Fibroblast of upper back skin (primary cell): ENCODE data around the gene ATP8B3.
"Not testable (repeated sequence)": the region's sequence is repeated elsewhere in the genome, so short reads cannot be mapped to it uniquely, and the experiment has no call there.

Source experiments
- DNase-seq: peaks from one replicate; pipeline ENCODE4 v3.0.0-alpha.2; 2013

The ATP8B3 gene

DNA sequence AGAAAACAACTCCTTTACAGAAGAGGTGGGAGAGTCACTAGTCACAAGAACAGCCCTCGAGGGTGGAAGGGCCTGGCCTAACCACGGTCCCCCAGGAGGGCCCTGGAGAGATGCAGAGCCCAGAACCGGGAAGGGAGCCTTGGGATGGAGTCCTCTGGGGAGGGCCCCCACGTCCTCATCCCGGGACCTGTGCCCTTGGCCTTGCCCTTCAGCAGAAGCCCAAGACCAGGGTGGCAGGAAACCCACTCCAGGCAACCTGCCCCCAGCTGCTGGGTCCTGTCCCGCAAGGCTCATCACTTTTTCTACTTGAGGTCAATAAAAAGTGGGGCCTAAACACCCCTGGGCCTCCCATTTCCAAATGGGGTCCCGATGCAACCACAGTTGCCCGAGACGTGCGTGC lies 2.3 kb upstream of the ATP8B3 start:
- no peak for DNase-seq

DNA sequence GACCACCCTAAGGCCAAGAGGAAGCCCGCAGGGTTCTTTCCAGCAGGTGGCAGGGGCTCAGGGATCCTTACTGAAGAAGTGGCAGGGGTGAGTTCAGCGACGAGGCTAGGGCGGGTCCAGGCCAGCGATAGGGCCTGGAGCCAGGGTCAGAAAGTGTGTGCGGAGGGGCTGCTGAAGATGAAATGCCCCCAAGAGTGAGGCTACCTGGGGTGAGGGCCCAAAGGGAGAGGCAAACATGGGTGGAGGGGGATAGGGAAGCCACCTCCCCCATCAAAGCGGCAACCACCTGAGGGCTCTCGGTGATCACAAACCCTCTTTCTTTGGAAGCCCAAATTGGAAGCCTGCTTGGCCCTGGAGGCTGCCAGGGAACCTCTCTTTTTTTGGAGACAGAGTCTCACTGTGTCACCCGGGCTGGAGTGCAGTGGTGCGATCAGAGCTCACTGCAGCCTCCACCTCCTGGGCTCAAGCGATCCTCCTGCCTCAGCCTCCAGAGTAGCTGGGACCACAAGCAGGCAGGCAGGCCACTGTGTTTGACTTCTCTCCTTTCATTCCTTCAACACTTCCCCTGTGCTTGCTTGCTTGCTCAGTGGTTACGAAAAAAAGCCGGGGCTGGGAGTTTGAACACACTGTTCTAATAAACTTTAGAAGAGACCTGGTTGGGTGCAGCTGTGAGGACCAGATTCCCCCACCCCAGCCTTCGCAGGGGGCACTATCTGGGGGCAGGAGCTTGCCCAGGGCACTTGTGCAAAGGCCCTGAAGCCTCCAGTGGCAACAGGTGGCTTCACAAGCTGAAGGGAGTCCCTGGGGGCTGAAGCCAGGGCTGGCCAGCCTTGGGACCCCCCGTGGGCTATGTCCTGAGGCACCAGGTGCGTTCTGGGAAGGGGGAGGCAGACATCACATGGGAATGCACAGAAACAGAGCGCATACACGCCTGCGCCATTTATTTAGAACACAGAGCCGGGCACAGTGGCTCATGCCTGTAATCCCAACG lies 1.4 kb upstream of the ATP8B3 start:
- no peak for DNase-seq

DNA sequence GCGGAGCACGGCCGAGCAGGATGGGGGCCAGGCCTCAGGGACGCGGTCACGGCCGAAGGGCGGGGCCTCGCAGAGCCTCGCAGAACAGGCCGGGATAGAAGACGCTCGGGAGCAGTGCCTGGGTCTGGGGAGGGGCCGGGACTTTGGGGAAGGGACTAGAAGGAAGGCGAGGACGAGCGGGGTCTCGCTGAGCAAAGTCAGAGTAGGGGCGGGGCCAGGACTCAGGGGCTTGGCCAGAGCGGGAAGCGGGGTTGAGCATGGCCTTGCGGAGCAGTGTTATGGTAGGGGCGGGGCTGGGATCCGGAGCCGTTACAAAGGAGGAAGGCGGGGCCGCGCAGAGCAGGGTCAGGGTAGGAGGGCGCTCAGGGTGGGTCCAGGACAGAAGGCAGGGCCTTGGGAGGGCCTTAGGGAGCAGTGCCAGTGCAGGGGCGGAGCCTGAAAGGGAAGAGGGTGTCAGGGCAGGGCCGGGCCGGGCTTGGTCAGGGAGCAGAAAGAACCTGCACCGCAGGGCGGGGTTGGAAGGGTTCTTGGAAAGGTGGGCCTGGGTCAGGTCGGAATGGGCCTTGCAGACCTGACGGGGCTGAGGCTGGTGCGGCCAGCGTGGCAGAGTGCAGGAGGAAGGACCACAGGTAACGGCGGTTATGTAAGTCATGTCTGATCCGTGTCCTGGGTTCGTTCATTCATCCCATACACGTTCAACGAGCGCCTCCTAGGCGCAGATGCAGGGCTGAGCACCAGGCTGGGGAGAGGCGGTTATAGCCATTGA lies 533 bp upstream of the ATP8B3 start:
- DNase-seq, result peak; percentile 86

DNA sequence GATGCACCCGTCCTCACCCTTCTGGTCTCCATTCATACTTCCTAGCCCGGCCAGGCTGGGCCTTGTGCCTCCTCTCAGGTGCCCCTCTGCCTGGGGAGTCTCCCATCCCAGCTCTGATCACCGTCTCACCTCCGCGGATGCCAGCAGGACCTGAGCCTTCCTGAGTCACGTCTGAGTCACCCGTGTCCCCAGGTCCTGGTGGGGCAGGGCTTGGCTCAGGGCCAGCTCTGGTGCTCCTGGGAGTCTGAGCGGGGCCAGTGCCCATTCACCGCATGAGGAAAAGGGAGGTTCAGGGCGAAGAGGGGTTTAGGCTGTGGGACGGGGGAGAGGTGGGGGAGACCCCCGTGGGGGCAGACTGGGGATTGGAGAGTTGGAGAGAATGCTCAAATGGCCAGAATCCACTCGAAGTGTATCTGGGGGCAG lies 593 bp downstream of the ATP8B3 start:
- DNase-seq, result peak; percentile 46

DNA sequence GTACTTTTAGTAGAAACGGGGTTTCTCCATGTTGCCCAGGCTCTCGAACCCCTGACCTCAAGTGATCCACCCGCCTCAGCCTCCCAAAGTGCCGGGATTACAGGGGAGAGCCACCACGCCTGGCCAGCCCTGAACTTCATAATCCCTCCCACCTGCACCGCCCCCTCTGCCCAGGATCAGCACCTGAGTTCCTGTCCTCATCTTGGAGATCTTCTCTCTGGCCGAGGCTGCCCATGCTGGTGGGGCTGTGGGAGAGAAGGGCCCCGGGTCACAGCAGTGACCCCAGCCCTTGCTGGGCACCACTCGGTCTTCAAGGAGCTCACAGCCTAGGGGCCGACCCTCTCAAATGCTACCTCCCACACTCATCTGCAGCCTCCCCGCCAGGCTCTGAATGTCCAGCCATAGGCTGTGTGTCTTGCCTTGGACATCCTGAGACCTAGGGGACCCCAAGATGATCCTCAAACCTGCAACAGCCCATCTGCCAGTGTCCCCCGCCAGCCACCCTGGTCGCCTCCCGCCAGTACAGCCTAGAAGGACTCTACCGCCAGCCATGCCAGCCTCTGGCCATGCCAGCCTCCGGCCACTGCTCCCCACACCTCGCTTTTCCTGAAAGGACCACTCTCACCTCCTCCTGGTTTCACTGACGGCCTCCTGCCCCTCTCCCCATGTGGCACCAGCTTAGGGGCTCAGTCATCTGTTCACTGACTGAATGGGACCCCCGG lies 1.5 kb downstream of the ATP8B3 start:
- DNase-seq, result no peak

DNA sequence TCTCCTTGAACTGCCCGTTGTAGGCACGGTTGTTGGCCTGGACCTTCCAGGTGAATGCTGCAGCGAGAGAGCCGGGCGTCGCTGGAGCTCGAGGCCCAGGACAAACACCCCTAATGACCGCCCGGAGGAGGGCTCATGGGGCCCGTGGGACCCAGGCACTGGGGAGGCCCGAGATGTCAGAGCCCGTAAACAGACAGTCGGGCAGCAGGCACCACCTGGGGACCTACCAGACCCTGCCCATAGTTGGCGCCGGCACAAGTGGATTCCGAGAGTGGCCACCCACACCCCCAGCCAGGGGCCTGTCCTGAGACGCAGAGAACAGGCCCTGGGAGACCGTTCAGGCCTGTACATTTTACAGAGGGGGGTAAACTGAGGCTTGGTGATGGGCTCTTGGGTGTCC lies 2.4 kb downstream of the ATP8B3 start:
- no peak for DNase-seq

DNA sequence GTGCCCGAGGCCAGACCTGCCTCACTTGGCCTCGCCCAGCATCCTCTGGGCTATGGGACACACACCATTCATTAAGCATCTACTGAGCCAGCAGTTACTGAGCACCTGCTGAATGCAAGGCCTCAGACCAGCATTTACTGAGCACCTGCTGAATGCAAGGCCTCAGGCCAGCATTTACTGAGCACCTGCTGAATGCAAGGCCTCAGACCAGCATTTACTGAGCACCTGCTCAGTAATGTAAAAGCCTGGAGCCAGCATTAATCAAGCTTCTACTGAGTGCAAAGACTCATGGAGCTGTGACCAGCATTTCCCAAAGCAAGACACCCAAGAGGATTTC lies 3.7 kb downstream of the ATP8B3 start:
- DNase-seq, result no peak

DNA sequence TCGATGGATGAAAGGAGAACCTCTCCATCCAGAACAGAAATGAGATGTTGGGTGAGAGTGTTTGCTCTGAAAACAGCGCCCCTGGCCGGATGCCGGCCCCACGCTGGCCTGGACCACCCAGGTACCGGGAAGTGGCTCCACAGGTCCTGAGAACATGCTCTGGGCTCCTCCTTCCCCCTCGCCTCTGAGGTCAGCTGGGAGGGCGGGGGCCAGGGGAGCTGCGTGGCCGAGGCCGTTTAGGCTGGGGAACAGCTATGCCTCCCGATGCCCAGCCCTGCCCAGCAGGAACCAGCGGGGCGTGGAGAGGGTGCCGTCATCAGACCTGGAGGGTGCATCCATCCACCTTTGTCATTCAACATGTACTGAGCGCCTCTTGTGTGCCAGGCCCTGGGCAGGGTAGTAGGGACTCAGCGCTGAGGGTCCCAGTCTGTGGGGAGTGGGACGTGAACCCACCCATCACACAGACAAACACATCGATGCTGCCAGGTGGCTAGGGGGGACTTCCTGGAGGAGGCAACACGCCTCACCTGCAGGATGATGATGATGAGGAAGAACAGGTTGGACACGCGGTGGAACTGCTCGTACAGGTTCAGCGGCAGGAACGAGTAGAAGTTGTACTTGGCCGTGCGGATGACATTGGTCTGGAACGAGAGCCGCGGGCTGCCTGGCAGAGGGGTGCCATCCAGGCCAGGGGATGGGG lies 4.2 kb downstream of the ATP8B3 start:
- no peak for DNase-seq

DNA sequence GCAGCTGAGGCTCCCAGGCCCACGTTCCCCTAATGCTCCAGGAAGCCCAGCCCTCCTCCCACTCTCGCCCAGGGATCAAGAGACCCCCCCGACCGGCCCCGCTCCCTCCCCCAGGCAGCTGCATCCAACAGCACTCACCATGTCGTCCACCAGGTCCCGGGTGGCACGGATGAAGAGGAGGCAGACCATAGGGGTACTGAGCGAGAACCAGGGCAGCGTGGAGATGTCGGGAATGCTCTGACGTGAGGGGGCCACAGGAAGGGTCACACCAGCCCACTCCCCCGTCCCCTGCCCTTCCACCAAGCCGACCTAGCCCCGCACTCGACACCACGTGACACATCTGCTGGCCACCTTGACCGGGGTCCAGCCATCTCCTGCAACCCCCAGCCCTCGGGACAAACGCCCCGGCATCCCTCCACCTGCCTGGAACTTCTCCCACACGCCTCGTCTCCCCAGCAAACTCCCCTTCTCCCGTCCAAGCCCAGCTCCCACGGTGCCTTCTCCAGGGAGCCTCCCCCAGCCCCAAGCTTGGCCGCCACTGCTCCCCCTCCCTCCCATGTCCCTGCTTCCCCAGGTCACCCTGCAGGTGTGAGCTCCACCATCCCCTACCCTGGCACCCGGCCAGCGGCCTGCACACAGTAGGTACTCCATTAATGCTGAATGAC lies 4.9 kb downstream of the ATP8B3 start:
- DNase-seq, result no peak

DNA sequence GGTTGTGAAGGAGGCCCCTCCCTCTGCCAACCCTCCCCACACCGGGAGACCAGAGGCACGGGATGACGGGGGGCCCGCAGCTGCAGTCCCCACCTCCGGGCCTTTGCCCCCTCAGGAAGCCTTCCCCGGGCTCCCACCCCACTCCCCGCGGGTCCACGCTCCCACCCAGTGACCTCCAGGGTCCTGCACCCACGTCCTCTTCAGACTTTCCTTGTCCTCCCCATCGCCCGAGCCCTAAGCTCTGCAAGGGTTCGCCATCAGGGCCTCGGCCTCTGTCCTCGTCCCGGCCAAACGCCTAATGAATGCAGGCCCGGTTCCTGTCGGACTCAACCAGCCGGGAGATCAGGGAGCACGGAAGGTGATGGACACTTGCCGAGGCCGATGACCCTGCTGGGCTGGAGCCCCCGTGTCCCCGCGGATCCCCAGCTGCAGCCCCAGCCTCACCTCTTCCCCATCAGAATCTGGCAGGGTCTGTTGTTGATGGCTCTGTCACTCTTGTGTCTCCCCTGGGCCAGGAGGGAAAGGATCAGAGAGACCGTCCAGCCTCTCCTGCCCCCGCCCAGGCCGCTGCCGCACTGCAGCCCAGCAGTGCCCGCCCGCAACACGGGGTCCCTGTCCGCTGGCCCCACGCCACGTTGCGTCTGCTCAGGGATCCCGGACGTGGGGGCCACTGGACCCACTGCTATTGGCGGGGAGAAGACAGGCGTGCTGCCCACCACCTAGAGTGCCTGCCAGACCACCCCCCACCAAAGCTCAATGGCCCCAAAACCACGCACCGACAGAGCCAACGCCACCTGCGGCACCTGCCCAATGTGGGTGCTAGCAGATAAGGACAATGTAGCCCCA lies 5.7 kb downstream of the ATP8B3 start:
- no peak for DNase-seq

DNA sequence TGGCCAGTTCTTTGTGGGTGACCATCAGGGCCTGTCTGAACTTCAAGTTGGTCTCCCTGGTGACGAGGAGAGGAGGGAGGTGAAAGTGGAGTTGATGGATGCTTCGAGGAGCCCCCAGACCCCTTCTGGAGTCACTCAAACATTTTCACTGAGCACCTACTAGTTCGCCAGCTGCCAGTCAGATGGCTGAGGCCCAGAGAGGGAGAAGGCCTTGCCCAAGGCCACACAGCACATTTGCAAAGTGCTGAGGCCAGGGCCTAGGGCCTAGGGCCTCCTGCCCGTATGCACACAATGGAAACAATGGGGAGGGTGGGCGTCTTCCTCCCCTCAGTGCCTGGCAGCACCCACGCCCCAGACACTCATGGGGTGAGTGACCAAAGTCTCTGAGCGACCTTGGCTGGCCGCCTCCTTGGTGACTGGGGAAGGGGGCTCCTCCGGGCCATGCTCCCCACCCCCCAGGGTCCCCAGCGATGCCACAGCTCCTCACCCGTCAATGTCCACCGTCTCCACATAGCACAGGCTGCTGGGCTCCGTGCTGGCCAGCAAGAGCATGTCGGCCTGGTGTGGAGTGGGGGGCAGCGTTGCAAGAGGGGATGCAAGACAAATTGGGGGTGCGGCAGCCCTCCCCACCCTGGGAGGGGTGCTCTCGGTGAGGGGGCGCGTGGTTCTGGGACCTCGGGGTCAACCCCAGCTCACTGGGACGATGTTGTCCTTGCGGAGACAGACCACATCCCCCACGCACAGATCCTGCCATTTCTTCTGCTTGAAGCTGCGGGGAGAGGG lies 6.5 kb downstream of the ATP8B3 start:
- DNase-seq, result no peak

DNA sequence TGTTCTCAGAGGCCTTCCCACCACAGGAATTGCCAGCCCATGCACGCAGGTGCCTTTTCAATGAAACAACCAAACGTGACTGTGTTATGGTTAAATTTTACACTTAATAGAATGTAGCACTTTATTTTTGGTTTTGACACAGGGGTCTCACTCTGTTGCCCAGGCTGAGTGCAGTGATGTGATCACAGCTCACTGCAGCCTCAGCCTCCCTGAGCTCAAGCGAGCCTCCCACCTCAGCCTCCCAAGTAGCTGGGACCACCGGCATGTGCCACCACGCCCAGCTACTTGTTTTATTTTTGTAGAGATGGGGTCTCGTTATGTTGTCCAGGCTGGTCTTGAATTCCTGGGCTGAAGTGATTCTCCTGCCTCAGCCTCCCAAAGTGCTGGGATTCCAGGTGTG lies 7.2 kb downstream of the ATP8B3 start:
- no peak for DNase-seq

DNA sequence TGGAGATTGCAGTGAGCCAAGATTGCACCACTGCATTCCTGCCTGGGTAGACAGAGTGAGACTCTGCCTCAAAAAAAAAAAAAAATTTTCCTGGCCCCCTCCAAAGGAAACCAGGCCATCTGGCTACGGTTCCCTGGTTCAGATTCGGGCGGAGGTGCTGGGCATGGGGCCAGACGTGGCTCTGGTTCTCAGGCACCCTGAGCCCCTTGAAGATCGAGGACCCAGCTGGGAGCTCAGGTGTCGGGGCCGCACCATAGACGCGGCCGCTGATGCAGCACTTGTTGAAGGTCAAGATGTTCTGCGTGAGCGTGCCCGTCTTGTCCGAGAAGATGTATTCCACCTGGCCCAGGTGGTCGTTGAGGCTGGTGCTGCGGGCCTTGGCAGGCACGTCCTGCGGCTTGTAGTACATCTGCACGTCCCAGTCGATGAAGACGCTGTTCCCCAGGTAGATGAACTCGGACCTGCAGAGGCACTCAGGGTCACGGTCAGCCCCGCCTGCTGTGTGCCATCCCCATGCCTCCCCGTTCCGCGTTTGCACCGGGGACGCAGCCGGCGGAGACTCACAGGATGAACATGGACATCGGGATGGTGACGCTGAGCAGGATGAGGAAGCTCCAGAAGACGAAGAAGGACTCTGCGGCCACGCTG lies 12.3 kb downstream of the ATP8B3 start:
- DNase-seq, result no peak

DNA sequence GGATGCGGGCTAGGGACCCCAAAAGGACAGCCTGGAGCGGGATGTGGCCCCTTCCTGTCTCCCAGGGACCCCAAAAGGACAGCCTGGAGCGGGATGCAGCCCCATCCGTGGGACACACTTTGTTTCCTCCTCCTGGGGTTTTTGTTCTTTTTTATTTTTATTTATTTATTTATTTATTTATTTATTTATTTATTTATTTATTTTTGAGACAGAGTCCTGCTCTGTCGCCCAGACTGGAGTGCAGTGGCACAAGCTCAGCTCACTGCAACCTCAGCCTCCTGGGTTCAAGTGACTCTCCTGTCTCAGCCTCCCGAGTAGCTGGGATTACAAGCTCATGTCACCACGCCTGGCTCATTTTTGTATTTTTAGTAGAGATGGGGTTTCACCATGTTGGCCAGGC lies 14.8 kb downstream of the ATP8B3 start:
- not testable (repeated sequence) for DNase-seq

DNA sequence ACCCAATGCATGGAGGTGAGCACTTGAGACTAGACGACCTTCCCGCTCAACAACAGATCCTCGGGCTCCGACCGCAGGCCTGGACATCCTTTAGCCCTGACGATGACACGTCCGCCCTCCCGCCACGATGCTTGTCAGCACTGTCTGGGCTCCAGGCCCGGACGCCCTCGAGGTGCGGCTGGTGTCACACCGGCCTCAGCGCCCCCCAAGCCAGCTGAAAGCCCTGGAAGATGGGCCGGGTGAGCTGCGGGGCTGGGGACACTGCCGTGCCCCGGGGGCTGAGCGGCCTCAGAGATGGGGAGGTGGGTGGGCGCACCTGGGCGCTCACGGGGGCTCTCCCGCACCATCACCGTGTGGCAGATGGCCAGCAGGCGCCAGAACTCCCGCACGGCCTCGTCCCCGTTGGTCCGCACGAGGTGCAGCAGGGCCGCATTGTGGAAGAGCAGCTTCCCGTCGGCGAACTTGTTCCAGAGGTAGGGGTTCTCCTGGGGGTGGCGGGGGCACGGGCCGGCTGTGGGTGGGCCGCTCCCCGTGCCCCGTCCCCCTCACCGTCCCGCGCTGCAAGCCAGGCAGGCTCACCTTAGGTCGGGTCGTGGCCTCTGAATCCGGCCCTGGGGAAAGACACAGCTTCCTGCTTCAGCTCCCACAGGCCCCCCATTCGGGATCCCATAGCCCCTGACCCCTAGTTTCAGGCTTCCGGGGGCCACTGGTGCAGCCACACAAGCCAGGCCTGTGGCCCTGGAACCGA lies 15.5 kb downstream of the ATP8B3 start:
- DNase-seq, result no peak

DNA sequence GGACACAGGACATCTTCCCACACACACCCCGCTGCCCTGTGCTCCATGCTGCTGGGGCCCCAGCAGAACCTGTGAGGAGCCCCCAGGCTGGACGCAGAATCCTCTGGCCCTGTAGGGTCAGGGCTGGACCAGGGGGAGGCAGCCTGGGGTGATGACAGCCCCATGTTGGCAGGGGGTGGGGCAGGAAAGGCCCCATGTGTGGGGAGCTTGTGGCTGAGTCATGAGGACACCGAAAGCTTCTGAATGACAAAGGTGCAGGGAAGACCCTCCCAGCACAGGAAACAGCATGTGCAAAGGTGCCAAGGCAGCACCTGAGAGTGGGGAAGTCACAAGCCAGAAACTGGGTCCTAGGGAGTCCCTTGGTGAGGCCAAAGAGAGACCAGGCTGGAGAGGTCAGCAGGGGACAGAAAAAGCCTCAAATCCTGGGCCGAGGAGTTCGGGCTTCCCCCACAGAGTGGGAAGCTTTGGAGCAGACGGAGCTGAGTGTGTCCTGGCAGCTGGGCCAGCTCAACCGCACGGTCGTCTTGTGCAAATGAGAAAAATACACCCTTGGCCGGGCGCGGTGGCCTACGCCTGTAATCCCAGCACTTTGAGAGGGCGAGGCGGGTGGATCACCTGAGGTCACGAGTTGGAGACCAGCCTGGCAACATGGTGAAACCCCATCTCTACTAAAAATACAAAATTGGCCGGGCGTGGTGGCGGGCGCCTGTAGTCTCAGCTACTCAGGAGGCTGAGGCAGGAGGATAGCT lies 17.5 kb downstream of the ATP8B3 start:
- DNase-seq, result no peak

DNA sequence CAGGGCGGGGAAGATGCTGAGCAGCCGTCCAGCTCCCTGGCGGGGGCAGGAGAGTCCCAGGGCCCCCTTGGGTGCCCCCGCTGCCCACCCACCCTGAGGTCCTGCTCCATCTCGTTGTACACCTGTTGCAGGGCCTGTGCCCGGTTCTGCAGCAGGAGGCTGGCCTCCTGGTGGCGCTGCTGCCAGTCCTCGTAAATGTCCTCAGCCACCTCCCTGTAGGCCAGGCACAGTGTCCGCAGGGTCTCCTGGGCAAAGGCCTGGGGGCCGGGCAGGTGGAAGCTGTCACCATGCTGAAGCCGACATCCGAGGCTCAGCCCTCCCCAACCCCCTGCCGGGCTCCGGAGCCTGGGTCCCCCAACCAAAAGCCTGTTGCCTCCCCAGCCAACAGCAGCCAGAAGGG lies 20.2 kb downstream of the ATP8B3 start:
- no peak for DNase-seq

DNA sequence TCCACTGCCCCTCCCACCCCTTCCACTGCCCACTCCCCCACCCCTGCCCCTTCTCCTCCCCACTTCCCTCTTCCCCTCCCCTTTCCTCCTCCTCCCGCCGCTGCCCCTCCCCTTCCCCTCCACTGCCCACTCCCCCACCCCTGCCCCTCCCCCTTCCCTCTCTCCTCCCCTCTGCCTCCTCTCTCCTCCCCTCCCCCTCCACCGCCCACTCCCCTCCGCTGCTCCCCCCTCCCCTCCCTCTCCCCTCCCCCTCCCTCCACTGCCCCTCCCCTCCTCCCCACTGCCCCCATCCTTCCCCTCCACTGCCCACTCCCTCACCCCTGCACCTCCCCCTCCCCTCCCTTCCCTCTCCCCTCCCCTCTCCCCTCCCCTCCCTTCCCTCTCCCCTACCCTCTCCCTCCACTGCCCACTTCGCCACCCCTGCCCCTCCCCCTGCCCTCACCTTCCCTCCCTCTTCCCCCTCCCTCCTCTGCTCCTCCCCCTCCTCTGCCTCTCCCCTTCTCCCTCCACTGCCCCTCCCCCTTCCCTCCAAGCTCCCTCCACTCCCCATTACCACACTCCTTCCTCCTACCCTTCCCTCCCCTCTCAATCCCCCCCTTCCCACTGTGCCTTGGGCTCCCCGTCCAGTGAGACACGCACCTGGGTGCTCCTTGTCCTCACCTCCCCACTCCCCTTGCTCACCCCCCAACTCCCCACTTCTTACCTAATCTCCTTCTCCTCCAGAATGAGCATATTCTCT lies 21.9 kb downstream of the ATP8B3 start:
- DNase-seq, result no peak
